H9 (cell line): ENCODE results near the gene GMPPB. TPM values are rescaled to one million over a fixed set of nuclear protein-coding genes. Genes with fewer than 3 reads are reported as not detected.

Source experiments
- DNase-seq: peaks from one replicate; pipeline ENCODE4 v3.0.0-alpha.2; 2017
- H2AFZ ChIP-seq: one replicate; pipeline ENCODE4 v1.6.1; 2013; ENCODE audit warnings: mild to moderate bottlenecking, low read length, control low read depth, moderate library complexity
- H2AK5ac ChIP-seq: 2 replicates; pipeline ENCODE4 v1.6.1; 2013; ENCODE audit warnings: low read length, control low read depth, mixed read lengths; ENCODE audit not compliant: insufficient read length
- H2BK120ac ChIP-seq: one replicate; pipeline ENCODE4 v1.6.1; 2013; ENCODE audit warnings: low read depth, mild to moderate bottlenecking, low read length, control low read depth, inconsistent platforms; ENCODE audit not compliant: poor library complexity, severe bottlenecking
- H2BK12ac ChIP-seq: 2 replicates; pipeline ENCODE4 v1.6.1; 2013; ENCODE audit warnings: low read length, control low read depth, mixed read lengths, low read depth; ENCODE audit not compliant: insufficient read length
- H2BK15ac ChIP-seq: 2 replicates; pipeline ENCODE4 v1.6.1; 2013; ENCODE audit warnings: low read depth, low read length, control low read depth
- H2BK20ac ChIP-seq: one replicate; pipeline ENCODE4 v1.6.1; 2013; ENCODE audit warnings: low read depth, mild to moderate bottlenecking, low read length, control low read depth, inconsistent platforms; ENCODE audit not compliant: poor library complexity, severe bottlenecking
- H2BK5ac ChIP-seq: 2 replicates; pipeline ENCODE4 v1.6.1; 2013; ENCODE audit warnings: low read length, control low read depth, mixed read lengths; ENCODE audit not compliant: insufficient read length
- H3K14ac ChIP-seq: 2 replicates; pipeline ENCODE4 v1.6.1; 2013; ENCODE audit warnings: low read length, control low read depth; ENCODE audit not compliant: insufficient read depth
- H3K18ac ChIP-seq: 2 replicates; pipeline ENCODE4 v1.6.1; 2013; ENCODE audit warnings: low read depth, mild to moderate bottlenecking, mixed read lengths, low read length, control low read depth; ENCODE audit not compliant: insufficient read length
- H3K23ac ChIP-seq: 2 replicates; pipeline ENCODE4 v1.6.1; 2013; ENCODE audit warnings: low read length, control low read depth, mixed read lengths, low read depth; ENCODE audit not compliant: insufficient read length
- H3K23me2 ChIP-seq: 2 replicates; pipeline ENCODE4 v1.6.1; 2013; ENCODE audit warnings: low read depth, mild to moderate bottlenecking, mixed read lengths, low read length, control low read depth; ENCODE audit not compliant: insufficient read length, poor library complexity, severe bottlenecking
- H3K27ac ChIP-seq: 2 replicates; pipeline ENCODE4 v1.5.1; 2013; ENCODE audit warnings: low read length, control low read depth, mixed read lengths, low read depth; ENCODE audit not compliant: insufficient read length
- H3K27me3 ChIP-seq: 2 replicates; pipeline ENCODE4 v1.6.1; 2013; ENCODE audit warnings: low read length, control low read depth, inconsistent platforms; ENCODE audit not compliant: insufficient read depth
- H3K4ac ChIP-seq: 2 replicates; pipeline ENCODE4 v1.6.1; 2013; ENCODE audit warnings: low read depth, mild to moderate bottlenecking, control low read depth, inconsistent platforms, low read length, moderate library complexity
- H3K4me1 ChIP-seq: 2 replicates; pipeline ENCODE4 v1.6.1; 2013; ENCODE audit warnings: low read length, control low read depth, inconsistent platforms; ENCODE audit not compliant: insufficient read depth
- H3K4me2 ChIP-seq: 2 replicates; pipeline ENCODE4 v1.6.1; 2013; ENCODE audit warnings: low read length, control low read depth, mixed read lengths; ENCODE audit not compliant: insufficient read length, insufficient read depth
- H3K56ac ChIP-seq: 2 replicates; pipeline ENCODE4 v1.6.1; 2013; ENCODE audit warnings: low read depth, mild to moderate bottlenecking, mixed read lengths, low read length, control low read depth; ENCODE audit not compliant: insufficient read length
- H3K79me1 ChIP-seq: 2 replicates; pipeline ENCODE4 v1.6.1; 2013; ENCODE audit warnings: low read depth, mild to moderate bottlenecking, moderate library complexity, low read length, control low read depth, inconsistent platforms; ENCODE audit not compliant: insufficient read depth, poor library complexity, severe bottlenecking
- H3K79me2 ChIP-seq: 2 replicates; pipeline ENCODE4 v1.6.1; 2013; ENCODE audit warnings: low read length, control low read depth, inconsistent platforms; ENCODE audit not compliant: insufficient read depth
- H3K9ac ChIP-seq: 2 replicates; pipeline ENCODE4 v1.6.1; 2013; ENCODE audit warnings: low read length, control low read depth, mixed read lengths; ENCODE audit not compliant: insufficient read length; ENCODE audit errors: extremely low read depth
- H3K9me3 ChIP-seq: one replicate; pipeline ENCODE4 v1.6.1; 2013; ENCODE audit warnings: low read depth, low read length, inconsistent platforms; ENCODE audit not compliant: control insufficient read depth
- H3T11ph ChIP-seq: one replicate; pipeline ENCODE4 v1.6.1; 2013; ENCODE audit warnings: mild to moderate bottlenecking, low read length, control low read depth, inconsistent platforms
- H4K20me1 ChIP-seq: one replicate; pipeline ENCODE4 v1.6.1; 2013; ENCODE audit not compliant: control insufficient read depth, insufficient read length, insufficient read depth
- H4K5ac ChIP-seq: 2 replicates; pipeline ENCODE4 v1.6.1; 2013; ENCODE audit warnings: low read depth, mild to moderate bottlenecking, mixed read lengths, low read length, control low read depth; ENCODE audit not compliant: insufficient read length
- H4K8ac ChIP-seq: replicated peaks from 2 replicates; pipeline ENCODE4 v1.6.1; 2013; ENCODE audit warnings: low read length, control low read depth, mixed read lengths, low read depth; ENCODE audit not compliant: insufficient read length
- H4K91ac ChIP-seq: 2 replicates; pipeline ENCODE4 v1.6.1; 2013; ENCODE audit warnings: low read depth, mild to moderate bottlenecking, moderate library complexity, mixed read lengths, low read length, control low read depth; ENCODE audit not compliant: insufficient read length
- H3K27ac Mint-ChIP-seq, 3 experiments: 2 replicates in 2 of 3; 3 replicates in 1 of 3; pipeline ENCODE4 v1.8.0; 2020 to 2021; ENCODE audit warnings: mixed read lengths in 3 of 3, mild to moderate bottlenecking in 1 of 3, moderate library complexity in 1 of 3
- H3K27me3 Mint-ChIP-seq: 2 replicates; pipeline ENCODE4 v1.8.0; 2021; ENCODE audit warnings: low read depth, mild to moderate bottlenecking, moderate library complexity, mixed read lengths
- H3K36me3 Mint-ChIP-seq, 3 experiments: 2 replicates in 2 of 3; 3 replicates in 1 of 3; pipeline ENCODE4 v1.8.0; 2020 to 2021; ENCODE audit warnings: low read depth in 3 of 3, mixed read lengths in 3 of 3; ENCODE audit not compliant: insufficient read depth in 1 of 3
- H3K4me1 Mint-ChIP-seq, 2 experiments: 2 replicates each; pipeline ENCODE4 v1.8.0; 2020; ENCODE audit warnings: mixed read lengths in 2 of 2
- H3K4me3 Mint-ChIP-seq, 2 experiments: 2 replicates in 1 of 2; 3 replicates in 1 of 2; pipeline ENCODE4 v1.8.0; 2020 to 2021; ENCODE audit warnings: mild to moderate bottlenecking in 2 of 2, mixed read lengths in 2 of 2, moderate library complexity in 1 of 2
- H3K9me3 Mint-ChIP-seq, 2 experiments: 2 replicates in 1 of 2; 3 replicates in 1 of 2; pipeline ENCODE4 v1.8.0; 2020; ENCODE audit warnings: mild to moderate bottlenecking in 2 of 2, mixed read lengths in 2 of 2, moderate library complexity in 1 of 2
- CTCF ChIP-seq: fragments of 200-600 bp; sonication (generic); conservative IDR thresholded peaks from 3 replicates; pipeline ENCODE4 v1.8.0; 2021; ENCODE audit warnings: antibody characterized with exemption, mild to moderate bottlenecking
- WGBS: extraction: QIAGEN DNeasy Blood & Tissue Kit; methylation state at CpG from one replicate; pipeline ENCODE4 v1.1.7; 2013; ENCODE audit warnings: missing lambda C conversion rate, low lambda C conversion rate, mixed read lengths; ENCODE audit not compliant: insufficient read length; ENCODE audit errors: extremely low coverage; 5-methylcytosine and 5-hydroxymethylcytosine counted together
- total RNA-seq: library from RNA; stranded (reverse); gene quantifications from 2 replicates; pipeline ENCODE4 v1.2.1, GENCODE V29; 2021

GMPPB gene
- total RNA-seq, 1 experiment from 2014 or later, result 31.1 TPM

- Histone ChIP-seq H3K27me3 (no peaks in the 10 kb centered on the region), H3K79me2 (no peaks in the 10 kb centered on the region), H3K79me1 (peaks cover 2% of the 10 kb centered on the region), H3K27ac (no peak overlapping the region), H3K4ac (no peak overlapping the region), H4K20me1 (no peaks in the 10 kb centered on the region), H2BK12ac (no peak overlapping the region), H3K4me1 (no peaks in the 10 kb centered on the region), H2AK5ac (no peak overlapping the region), H3K18ac (no peak overlapping the region), H4K91ac (no peak overlapping the region), H2BK5ac (no peak overlapping the region), H2BK20ac (no peak overlapping the region), H2BK120ac (no peak overlapping the region), H3K56ac (no peak overlapping the region), H3K23me2 (peaks cover 25% of the 10 kb centered on the region), H2BK15ac (no peak overlapping the region), H3K4me2 (peak overlapping the region; percentile 60), H3K9me3 (no peaks in the 10 kb centered on the region), H3K23ac (no peak overlapping the region), H3T11ph (no peak overlapping the region), H3K9ac (peak overlapping the region; percentile 83), H2AFZ (no peak overlapping the region), H4K8ac (no peak overlapping the region), H4K5ac (no peak overlapping the region), H3K14ac (no peak overlapping the region)
- peak overlapping the region; percentile 80 to 95 (median 91); a peak in 6 of 7 replicates for H3K27ac Mint-ChIP-seq
- H3K9me3 Mint-ChIP-seq, result no peaks in the 10 kb centered on the region
- peaks cover 4% of the 10 kb centered on the region for H3K27me3 Mint-ChIP-seq
- no peak for TF ChIP-seq CTCF
- H3K4me3 Mint-ChIP-seq, result peak overlapping the region; percentile 87 to 96
- no CpG with 5 or more reads among the region's 8 CpGs for WGBS
- H3K4me1 Mint-ChIP-seq, result peaks cover 18 to 22% of the 10 kb centered on the region in 2 experiments
- H3K36me3 Mint-ChIP-seq, result peaks cover 5 to 46% (median 37%) of the 10 kb centered on the region in 3 experiments; a peak in 6 of 7 replicates
- no peak for DNase-seq
These were observed 855 bp downstream of the GMPPB start for GRCh38 chr3:49722896-49723295.
